H9 (cell line): ENCODE measurements around the gene LRRC7. TPM values are rescaled to one million over a fixed set of nuclear protein-coding genes. Genes with fewer than 3 reads are reported as not detected.

ENCODE experiments used
- DNase-seq: peaks from one replicate; pipeline ENCODE4 v3.0.0-alpha.2; 2017
- H2AFZ ChIP-seq: one replicate; pipeline ENCODE4 v1.6.1; 2013; ENCODE audit warnings: mild to moderate bottlenecking, low read length, control low read depth, moderate library complexity
- H2AK5ac ChIP-seq: 2 replicates; pipeline ENCODE4 v1.6.1; 2013; ENCODE audit warnings: low read length, control low read depth, mixed read lengths; ENCODE audit not compliant: insufficient read length
- H2BK120ac ChIP-seq: one replicate; pipeline ENCODE4 v1.6.1; 2013; ENCODE audit warnings: low read depth, mild to moderate bottlenecking, low read length, control low read depth, inconsistent platforms; ENCODE audit not compliant: poor library complexity, severe bottlenecking
- H2BK12ac ChIP-seq: 2 replicates; pipeline ENCODE4 v1.6.1; 2013; ENCODE audit warnings: low read length, control low read depth, mixed read lengths, low read depth; ENCODE audit not compliant: insufficient read length
- H2BK15ac ChIP-seq: 2 replicates; pipeline ENCODE4 v1.6.1; 2013; ENCODE audit warnings: low read depth, low read length, control low read depth
- H2BK20ac ChIP-seq: one replicate; pipeline ENCODE4 v1.6.1; 2013; ENCODE audit warnings: low read depth, mild to moderate bottlenecking, low read length, control low read depth, inconsistent platforms; ENCODE audit not compliant: poor library complexity, severe bottlenecking
- H2BK5ac ChIP-seq: 2 replicates; pipeline ENCODE4 v1.6.1; 2013; ENCODE audit warnings: low read length, control low read depth, mixed read lengths; ENCODE audit not compliant: insufficient read length
- H3K14ac ChIP-seq: 2 replicates; pipeline ENCODE4 v1.6.1; 2013; ENCODE audit warnings: low read length, control low read depth; ENCODE audit not compliant: insufficient read depth
- H3K18ac ChIP-seq: 2 replicates; pipeline ENCODE4 v1.6.1; 2013; ENCODE audit warnings: low read depth, mild to moderate bottlenecking, mixed read lengths, low read length, control low read depth; ENCODE audit not compliant: insufficient read length
- H3K23ac ChIP-seq: 2 replicates; pipeline ENCODE4 v1.6.1; 2013; ENCODE audit warnings: low read length, control low read depth, mixed read lengths, low read depth; ENCODE audit not compliant: insufficient read length
- H3K23me2 ChIP-seq: 2 replicates; pipeline ENCODE4 v1.6.1; 2013; ENCODE audit warnings: low read depth, mild to moderate bottlenecking, mixed read lengths, low read length, control low read depth; ENCODE audit not compliant: insufficient read length, poor library complexity, severe bottlenecking
- H3K27ac ChIP-seq: 2 replicates; pipeline ENCODE4 v1.5.1; 2013; ENCODE audit warnings: low read length, control low read depth, mixed read lengths, low read depth; ENCODE audit not compliant: insufficient read length
- H3K27me3 ChIP-seq: 2 replicates; pipeline ENCODE4 v1.6.1; 2013; ENCODE audit warnings: low read length, control low read depth, inconsistent platforms; ENCODE audit not compliant: insufficient read depth
- H3K4ac ChIP-seq: 2 replicates; pipeline ENCODE4 v1.6.1; 2013; ENCODE audit warnings: low read depth, mild to moderate bottlenecking, control low read depth, inconsistent platforms, low read length, moderate library complexity
- H3K4me1 ChIP-seq: 2 replicates; pipeline ENCODE4 v1.6.1; 2013; ENCODE audit warnings: low read length, control low read depth, inconsistent platforms; ENCODE audit not compliant: insufficient read depth
- H3K4me2 ChIP-seq: 2 replicates; pipeline ENCODE4 v1.6.1; 2013; ENCODE audit warnings: low read length, control low read depth, mixed read lengths; ENCODE audit not compliant: insufficient read length, insufficient read depth
- H3K56ac ChIP-seq: 2 replicates; pipeline ENCODE4 v1.6.1; 2013; ENCODE audit warnings: low read depth, mild to moderate bottlenecking, mixed read lengths, low read length, control low read depth; ENCODE audit not compliant: insufficient read length
- H3K79me1 ChIP-seq: 2 replicates; pipeline ENCODE4 v1.6.1; 2013; ENCODE audit warnings: low read depth, mild to moderate bottlenecking, moderate library complexity, low read length, control low read depth, inconsistent platforms; ENCODE audit not compliant: insufficient read depth, poor library complexity, severe bottlenecking
- H3K79me2 ChIP-seq: 2 replicates; pipeline ENCODE4 v1.6.1; 2013; ENCODE audit warnings: low read length, control low read depth, inconsistent platforms; ENCODE audit not compliant: insufficient read depth
- H3K9ac ChIP-seq: 2 replicates; pipeline ENCODE4 v1.6.1; 2013; ENCODE audit warnings: low read length, control low read depth, mixed read lengths; ENCODE audit not compliant: insufficient read length; ENCODE audit errors: extremely low read depth
- H3K9me3 ChIP-seq: one replicate; pipeline ENCODE4 v1.6.1; 2013; ENCODE audit warnings: low read depth, low read length, inconsistent platforms; ENCODE audit not compliant: control insufficient read depth
- H3T11ph ChIP-seq: one replicate; pipeline ENCODE4 v1.6.1; 2013; ENCODE audit warnings: mild to moderate bottlenecking, low read length, control low read depth, inconsistent platforms
- H4K20me1 ChIP-seq: one replicate; pipeline ENCODE4 v1.6.1; 2013; ENCODE audit not compliant: control insufficient read depth, insufficient read length, insufficient read depth
- H4K5ac ChIP-seq: 2 replicates; pipeline ENCODE4 v1.6.1; 2013; ENCODE audit warnings: low read depth, mild to moderate bottlenecking, mixed read lengths, low read length, control low read depth; ENCODE audit not compliant: insufficient read length
- H4K8ac ChIP-seq: replicated peaks from 2 replicates; pipeline ENCODE4 v1.6.1; 2013; ENCODE audit warnings: low read length, control low read depth, mixed read lengths, low read depth; ENCODE audit not compliant: insufficient read length
- H4K91ac ChIP-seq: 2 replicates; pipeline ENCODE4 v1.6.1; 2013; ENCODE audit warnings: low read depth, mild to moderate bottlenecking, moderate library complexity, mixed read lengths, low read length, control low read depth; ENCODE audit not compliant: insufficient read length
- H3K27ac Mint-ChIP-seq, 3 experiments: 2 replicates in 2 of 3; 3 replicates in 1 of 3; pipeline ENCODE4 v1.8.0; 2020 to 2021; ENCODE audit warnings: mixed read lengths in 3 of 3, mild to moderate bottlenecking in 1 of 3, moderate library complexity in 1 of 3
- H3K27me3 Mint-ChIP-seq: 2 replicates; pipeline ENCODE4 v1.8.0; 2021; ENCODE audit warnings: low read depth, mild to moderate bottlenecking, moderate library complexity, mixed read lengths
- H3K36me3 Mint-ChIP-seq, 3 experiments: 2 replicates in 2 of 3; 3 replicates in 1 of 3; pipeline ENCODE4 v1.8.0; 2020 to 2021; ENCODE audit warnings: low read depth in 3 of 3, mixed read lengths in 3 of 3; ENCODE audit not compliant: insufficient read depth in 1 of 3
- H3K4me1 Mint-ChIP-seq, 2 experiments: 2 replicates each; pipeline ENCODE4 v1.8.0; 2020; ENCODE audit warnings: mixed read lengths in 2 of 2
- H3K4me3 Mint-ChIP-seq, 2 experiments: 2 replicates in 1 of 2; 3 replicates in 1 of 2; pipeline ENCODE4 v1.8.0; 2020 to 2021; ENCODE audit warnings: mild to moderate bottlenecking in 2 of 2, mixed read lengths in 2 of 2, moderate library complexity in 1 of 2
- H3K9me3 Mint-ChIP-seq, 2 experiments: 2 replicates in 1 of 2; 3 replicates in 1 of 2; pipeline ENCODE4 v1.8.0; 2020; ENCODE audit warnings: mild to moderate bottlenecking in 2 of 2, mixed read lengths in 2 of 2, moderate library complexity in 1 of 2
- WGBS: extraction: QIAGEN DNeasy Blood & Tissue Kit; methylation state at CpG from one replicate; pipeline ENCODE4 v1.1.7; 2013; ENCODE audit warnings: missing lambda C conversion rate, low lambda C conversion rate, mixed read lengths; ENCODE audit not compliant: insufficient read length; ENCODE audit errors: extremely low coverage; 5-methylcytosine and 5-hydroxymethylcytosine counted together
- total RNA-seq: library from RNA; stranded (reverse); gene quantifications from 2 replicates; pipeline ENCODE4 v1.2.1, GENCODE V29; 2021
- TF ChIP-seq, protein P1 (sequence below): fragments of 200-600 bp; sonication (generic); conservative IDR thresholded peaks from 3 replicates; pipeline ENCODE4 v1.8.0; 2021; ENCODE audit warnings: antibody characterized with exemption, mild to moderate bottlenecking

The LRRC7 gene
- total RNA-seq, 1 experiment from 2014 or later: not detected

DNA sequence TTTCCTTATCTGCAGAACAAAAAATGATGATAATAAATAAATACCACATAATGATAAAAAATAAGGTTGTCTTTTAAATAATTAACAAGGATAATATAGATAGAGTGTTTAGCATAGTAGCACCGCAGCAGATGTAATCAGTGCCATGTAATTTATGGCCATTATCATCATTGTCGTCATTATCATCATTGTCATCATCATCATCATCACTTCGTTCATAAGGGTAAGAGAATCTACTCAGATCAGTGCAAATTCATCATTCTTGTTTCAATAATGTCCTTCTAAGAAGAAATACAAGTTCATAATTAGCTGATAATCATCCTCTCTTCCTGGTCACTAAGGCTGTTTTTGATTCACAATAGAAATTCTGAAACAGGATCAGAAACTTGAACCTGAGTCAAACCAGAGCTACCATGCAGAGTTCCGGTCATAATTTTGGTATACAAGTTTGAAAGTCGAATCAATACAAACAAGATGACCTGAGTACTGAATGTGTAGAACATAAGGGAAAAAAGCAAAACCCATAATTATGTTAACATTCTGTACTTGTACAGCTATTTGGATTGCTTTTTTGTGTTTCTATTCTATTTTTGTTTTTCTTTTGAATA lies 465.6 kb downstream of the LRRC7 start:
- Histone ChIP-seq H3K27me3 (no peaks in the 10 kb centered on the region), H3K4me2 (no peak overlapping the region), H3K14ac (no peak overlapping the region), H4K5ac (no peak overlapping the region), H4K91ac (no peak overlapping the region), H2BK20ac (no peak overlapping the region), H2AK5ac (no peak overlapping the region), H4K20me1 (no peaks in the 10 kb centered on the region), H4K8ac (no peak overlapping the region), H3K79me1 (no peaks in the 10 kb centered on the region), H3K27ac (no peak overlapping the region), H3K4me1 (no peaks in the 10 kb centered on the region), H3K79me2 (no peaks in the 10 kb centered on the region), H3K9ac (no peak overlapping the region), H2BK12ac (no peak overlapping the region), H3T11ph (no peak overlapping the region), H3K18ac (no peak overlapping the region), H2BK5ac (no peak overlapping the region), H2BK120ac (no peak overlapping the region), H3K4ac (no peak overlapping the region), H3K9me3 (no peaks in the 10 kb centered on the region), H2BK15ac (no peak overlapping the region), H3K56ac (no peak overlapping the region), H2AFZ (no peak overlapping the region), H3K23ac (no peak overlapping the region), H3K23me2 (no peaks in the 10 kb centered on the region)
- Mint-ChIP-seq H3K27ac (no peak overlapping the region), H3K9me3 (no peaks in the 10 kb centered on the region), H3K4me3 (no peak overlapping the region), H3K4me1 (peaks cover 8 to 17% of the 10 kb centered on the region in 2 experiments), H3K27me3 (no peaks in the 10 kb centered on the region), H3K36me3 (no peaks in the 10 kb centered on the region)
- no peak for DNase-seq
- no CpG with 5 or more reads among the region's 5 CpGs for WGBS
- TF ChIP-seq, protein P1, sequence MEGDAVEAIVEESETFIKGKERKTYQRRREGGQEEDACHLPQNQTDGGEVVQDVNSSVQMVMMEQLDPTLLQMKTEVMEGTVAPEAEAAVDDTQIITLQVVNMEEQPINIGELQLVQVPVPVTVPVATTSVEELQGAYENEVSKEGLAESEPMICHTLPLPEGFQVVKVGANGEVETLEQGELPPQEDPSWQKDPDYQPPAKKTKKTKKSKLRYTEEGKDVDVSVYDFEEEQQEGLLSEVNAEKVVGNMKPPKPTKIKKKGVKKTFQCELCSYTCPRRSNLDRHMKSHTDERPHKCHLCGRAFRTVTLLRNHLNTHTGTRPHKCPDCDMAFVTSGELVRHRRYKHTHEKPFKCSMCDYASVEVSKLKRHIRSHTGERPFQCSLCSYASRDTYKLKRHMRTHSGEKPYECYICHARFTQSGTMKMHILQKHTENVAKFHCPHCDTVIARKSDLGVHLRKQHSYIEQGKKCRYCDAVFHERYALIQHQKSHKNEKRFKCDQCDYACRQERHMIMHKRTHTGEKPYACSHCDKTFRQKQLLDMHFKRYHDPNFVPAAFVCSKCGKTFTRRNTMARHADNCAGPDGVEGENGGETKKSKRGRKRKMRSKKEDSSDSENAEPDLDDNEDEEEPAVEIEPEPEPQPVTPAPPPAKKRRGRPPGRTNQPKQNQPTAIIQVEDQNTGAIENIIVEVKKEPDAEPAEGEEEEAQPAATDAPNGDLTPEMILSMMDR: no peak
